Stimulated activated CD8-positive, alpha-beta memory T cell treated with anti-CD3 and anti-CD28 coated beads, Interleukin-12 subunit alpha, Interleukin-12 subunit beta, amount 100 ng/mL, for 24 hours (primary cell): Measurements from ENCODE around the gene SBK3.
"Not testable (repeated sequence)": the region's sequence is repeated elsewhere in the genome, so short reads cannot be mapped to it uniquely, and the experiment has no call there.

Experiments used
- DNase-seq: peaks from one replicate; pipeline ENCODE4 v3.0.0-alpha.2; 2020; ENCODE audit errors: extremely low read depth

Gene SBK3, protein sequence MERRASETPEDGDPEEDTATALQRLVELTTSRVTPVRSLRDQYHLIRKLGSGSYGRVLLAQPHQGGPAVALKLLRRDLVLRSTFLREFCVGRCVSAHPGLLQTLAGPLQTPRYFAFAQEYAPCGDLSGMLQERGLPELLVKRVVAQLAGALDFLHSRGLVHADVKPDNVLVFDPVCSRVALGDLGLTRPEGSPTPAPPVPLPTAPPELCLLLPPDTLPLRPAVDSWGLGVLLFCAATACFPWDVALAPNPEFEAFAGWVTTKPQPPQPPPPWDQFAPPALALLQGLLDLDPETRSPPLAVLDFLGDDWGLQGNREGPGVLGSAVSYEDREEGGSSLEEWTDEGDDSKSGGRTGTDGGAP

DNA sequence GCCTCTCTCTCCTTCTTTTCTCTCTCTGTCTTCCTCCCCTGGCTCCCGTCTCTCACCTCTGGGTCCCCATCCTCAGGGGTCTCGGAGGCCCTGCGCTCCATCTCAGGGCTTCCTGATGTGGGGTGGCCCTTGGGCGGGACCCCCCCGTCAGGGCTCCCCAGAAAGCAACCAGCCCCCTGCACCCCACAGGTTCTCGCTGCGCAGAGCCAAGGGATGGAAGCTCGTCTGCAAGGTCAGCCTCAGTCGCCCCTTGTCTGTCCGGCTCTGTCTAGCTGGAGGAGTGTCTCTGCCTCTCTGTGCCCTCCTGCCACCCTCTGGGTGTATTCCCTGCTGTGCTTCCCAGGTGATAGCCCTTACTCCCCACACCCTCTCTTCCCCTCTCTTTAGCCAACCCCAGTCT, at the start of gene SBK3:
TSS of gene SBK3 (minus strand) at position 101 of the 400 bp plus-strand sequence. CDS start at position 101, 0 bp downstream.
- DNase-seq: no peak

DNA sequence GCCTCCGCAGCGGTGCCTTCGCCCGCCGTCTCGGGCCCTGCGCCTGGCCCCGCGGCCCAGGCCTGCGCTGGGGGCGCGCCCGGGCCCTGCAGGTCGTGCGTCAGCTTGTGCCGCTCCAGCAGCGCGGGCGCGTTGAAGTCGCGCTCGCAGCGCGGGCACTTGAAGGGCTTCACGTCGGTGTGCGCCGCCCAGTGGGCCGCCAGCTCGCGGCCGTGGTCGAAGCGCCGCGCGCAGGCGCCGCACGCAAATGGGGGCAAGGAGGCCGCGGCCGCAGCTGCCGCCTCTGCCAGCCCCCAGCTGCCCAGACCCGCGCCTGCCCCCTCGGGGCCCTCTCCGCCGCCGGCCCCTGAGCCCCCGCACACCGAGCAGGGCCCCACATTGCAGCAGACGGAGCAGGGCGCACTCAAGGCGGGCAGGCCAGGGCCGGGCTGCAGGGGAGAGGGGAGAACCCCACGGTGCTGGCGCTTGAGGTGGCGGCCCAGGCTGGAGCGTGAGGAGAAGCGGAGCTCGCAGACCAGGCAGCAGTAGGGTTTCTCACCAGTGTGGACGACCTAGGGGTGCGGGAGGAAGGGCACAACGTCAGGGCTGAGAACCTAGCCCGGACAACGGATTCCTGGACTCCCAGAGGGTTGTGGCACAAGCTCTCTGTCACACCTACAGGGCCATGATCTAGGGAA, 47.9 kb upstream of the SBK3 start:
- no peak for DNase-seq

DNA sequence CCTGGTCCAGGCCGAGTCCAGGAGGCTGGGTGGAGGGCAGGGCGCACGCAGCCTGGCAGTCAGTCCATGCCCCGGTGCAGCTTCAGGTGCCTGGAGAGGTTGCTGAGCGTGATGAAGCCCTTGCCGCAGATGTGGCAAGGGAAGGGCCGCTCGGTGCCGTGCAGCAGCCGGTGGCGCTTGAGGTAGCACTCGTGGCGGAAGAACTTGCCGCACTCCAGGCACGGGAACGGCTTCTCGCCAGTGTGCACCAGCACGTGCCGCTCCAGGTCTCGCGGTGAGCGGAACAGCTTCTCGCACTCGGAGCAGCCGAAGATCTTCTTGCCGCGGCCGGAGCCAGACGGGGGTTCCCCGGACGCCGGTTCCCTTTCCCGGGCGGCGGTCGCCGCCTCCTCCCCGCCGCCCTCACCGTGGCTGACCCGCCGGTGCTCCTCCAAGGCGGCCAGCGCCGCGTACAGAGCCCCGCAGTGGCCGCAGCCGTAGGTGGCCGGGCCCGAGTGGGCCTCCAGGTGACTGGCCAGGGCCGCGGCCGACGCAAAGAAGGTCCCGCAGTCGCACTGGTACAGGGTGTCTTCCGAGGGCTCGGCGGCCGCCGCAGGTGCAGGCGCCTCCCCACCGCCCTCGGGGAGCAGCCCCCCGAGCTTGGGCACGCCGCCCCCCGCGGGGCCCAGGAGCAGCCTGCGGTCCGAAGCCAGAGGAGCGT, 47.2 kb upstream of the SBK3 start:
- DNase-seq: no peak

DNA sequence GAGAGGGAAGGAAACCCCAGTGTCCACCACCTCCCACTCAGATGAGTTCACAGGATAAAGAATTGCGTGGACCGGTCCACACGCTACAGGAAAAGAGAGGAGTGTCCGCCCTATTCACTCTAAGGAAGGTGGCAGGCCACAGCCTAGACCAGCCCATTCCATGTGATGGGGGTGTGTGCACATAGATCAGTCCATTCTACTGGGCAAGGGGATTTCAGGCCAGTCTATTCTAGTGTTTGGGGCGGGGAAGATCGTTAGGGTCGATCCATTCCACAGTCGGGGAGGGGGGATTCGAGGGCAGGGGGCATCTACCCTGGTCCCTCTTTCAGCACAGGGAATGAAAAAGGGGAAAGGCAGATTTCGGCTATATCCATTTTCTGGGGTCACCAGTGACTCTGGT, 46.2 kb upstream of the SBK3 start:
- no peak for DNase-seq

DNA sequence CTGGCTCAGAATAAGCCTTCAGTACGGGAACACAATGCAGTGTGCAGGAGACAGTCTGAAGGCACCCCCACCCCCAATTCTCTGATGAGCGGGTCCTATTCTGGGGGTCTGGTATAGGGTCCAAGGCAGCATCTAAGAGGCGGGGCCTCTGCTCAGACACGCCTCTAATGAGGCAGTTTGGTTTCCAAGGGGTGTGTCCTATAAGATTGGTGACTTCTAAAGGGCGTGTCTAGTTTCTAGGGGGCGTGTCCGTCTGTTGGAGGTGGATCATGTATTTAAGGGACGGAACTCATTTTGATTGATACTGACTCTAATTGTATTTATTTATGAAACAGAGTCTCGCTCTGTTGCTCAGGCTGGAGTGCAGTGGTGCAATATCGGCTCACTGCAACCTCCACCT, 45.3 kb upstream of the SBK3 start:
- DNase-seq: no peak

DNA sequence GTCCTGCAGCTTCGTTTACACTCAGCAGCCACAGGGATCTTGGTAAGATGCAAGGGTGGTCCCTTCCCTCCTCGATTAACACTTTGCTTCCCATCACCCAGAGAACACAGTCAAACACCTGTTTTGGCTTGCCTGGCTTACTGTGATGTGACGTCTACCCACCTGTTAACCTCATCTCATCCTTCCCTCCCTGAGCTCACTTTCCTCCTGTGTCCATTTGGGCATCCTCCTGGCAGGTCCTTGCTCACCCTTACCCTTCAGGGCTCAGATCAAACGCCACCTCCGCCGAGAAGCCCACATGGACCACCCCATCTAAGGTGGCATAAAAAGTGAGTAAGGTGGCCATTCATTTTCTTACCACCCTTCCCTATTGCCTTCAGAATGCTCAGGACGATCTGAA, 44.8 kb upstream of the SBK3 start:
- DNase-seq: no peak

DNA sequence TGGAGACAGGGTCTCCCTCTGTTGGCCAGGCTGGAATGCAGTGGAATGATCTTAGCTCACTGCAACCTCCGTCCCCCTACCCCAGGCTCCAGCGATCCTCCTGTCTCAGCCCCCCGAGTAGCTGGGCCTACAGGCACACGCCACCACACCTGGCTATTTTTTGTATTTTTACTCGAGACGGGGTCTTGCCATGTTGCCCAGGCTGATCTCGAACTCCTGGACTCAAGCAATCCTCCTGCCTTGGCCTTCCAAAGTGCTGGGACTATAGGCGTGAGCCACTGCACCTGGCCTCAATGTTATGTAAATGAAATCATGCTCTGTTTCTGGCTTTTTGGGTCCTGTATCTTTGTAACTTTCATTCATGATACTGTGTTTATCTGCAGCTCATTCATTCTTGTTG, 43.4 kb upstream of the SBK3 start:
- no peak for DNase-seq

DNA sequence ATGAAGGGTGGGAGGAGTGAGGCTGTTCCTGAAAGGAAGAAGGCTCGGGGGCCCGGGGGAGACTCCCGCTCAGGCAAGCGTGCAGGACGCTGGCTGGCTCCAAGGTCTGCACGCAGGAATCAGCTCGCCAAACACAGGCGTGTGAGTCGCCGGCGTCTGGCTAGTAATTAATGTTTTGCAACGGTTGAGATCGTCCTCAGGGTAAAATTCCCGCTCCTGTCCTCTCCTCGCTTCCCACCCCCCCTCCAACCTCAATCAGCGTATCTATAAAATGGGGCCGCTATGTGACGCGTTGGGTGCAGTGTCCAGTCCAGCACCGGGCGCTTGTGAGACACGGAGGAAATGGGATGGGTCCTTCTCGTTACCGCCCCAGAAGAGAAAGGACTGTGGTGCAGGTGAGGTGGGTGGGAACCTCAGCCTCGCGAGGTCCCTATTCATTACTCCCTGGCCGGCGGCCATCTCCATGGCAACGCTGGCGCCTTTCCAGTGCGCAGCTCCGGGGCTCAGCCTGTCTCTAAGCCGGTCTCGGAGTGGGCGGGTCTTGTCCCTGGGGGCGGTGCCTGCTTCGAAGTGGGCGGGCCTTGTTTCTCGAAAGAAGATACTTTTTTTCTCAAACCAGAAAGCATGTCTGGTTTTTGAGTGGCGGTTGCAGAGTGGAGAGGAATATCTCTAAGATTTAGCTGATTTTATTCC, 41.8 kb upstream of the SBK3 start:
- peak; percentile 78 for DNase-seq

DNA sequence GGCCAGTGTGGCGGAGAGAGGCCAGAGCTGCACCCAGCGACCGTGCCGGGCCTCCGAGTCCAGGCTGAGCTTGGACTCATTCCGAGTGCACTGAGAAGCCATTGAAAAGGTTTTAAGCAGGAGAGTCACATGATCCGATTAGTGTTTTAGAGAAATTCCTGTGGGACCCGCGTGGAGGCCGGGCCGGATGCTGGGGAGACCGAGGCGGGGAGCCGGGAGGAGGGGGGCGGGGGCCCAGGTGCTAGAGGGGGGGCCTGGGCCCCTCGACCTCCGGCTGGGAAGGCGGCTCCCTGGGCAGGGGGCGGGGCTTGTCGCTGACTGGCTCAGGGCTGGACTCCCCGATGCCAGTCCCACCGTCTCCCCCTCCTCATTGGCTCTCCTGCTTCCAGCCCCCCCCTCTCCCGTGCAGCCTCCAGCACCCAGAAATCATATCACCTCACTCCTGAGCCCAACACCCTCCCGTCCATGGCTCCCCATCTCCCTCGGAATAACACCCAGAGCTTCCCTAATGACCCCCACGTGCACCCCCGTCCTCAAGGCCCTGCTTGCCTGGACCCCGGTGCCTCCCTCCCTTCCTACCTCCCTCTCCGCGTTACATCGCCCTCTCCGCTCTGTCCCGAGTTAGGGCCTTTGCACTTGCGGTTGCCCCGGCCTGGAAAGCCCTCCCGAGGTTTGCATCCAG, 40.5 kb upstream of the SBK3 start:
- peak; percentile 32 for DNase-seq

DNA sequence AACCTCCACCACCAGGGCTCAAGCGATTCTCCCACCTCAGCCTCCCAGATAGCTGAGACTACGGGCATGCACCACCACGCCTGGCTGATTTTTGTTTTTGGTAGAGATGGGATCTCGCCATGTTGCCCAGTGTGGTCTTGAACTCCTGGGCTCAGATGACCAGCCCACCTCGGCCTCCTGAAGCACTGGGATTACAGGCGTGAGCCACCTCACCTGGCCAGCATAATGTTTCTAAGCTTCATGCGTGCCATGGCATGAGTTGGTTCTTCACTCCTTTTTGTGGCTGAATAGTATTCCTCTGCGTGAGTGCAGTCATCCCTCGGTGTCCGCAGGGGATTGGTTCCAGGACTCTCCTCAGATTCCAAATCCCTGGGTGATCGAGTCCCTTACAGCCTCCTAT, 39.5 kb upstream of the SBK3 start:
- DNase-seq: no peak

DNA sequence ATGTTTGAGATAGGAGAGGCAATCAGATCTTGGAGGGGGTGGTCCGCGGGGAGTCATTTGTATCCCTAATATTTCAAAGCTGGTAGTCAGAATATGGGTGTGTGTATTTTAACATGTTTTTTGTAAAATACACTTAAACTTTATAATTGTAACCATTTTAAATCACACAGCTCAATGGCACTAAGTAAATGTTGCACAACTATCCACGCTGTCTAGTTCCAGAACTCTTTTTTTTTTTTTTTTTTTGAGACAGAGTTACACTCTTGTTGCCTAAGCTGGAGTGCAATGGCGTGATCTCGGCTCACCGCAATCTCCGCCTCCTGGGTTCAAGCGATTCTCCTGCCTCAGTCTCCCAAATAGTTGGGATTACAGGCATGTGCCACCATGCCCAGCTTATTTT, 38.6 kb upstream of the SBK3 start:
- not testable (repeated sequence) for DNase-seq

DNA sequence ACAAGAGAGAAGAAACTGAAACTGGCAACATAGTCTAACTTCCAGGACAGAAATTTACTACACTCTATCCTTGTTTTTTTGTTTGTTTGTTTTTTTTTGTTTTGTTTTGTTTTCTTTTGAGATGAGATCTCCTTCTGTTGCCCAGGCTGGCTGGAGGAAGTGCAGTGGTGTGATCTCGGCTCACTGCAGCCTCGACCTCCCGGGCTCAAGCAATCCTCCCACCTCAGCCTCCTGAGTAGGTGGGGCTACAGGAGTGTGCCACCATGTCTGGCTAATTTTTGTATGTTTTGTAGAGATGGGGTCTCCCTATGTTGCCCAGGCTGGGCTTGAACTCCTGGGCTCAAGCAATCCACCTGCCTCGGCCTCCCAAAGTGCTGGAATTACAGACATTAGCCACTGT, 36.9 kb upstream of the SBK3 start:
- DNase-seq: not testable (repeated sequence)

DNA sequence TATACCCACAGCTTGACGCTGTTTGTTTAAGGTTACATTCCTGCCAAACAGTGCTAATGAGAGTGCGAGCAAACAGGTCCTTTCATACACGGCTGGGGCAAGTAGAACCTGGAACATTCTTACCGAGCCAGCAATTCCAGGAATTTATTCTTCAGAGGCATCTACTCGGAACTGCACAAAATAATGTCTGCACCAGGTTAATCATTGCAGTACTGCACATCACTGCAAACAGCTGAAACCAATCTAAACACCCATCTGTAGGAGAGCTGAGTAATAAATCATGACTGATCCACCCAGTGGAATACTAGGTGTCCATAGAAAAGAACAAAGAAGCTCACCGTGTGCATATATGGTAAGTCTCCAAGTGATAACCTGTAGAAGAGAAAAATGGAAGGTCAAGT, 36.5 kb upstream of the SBK3 start:
- no peak for DNase-seq

DNA sequence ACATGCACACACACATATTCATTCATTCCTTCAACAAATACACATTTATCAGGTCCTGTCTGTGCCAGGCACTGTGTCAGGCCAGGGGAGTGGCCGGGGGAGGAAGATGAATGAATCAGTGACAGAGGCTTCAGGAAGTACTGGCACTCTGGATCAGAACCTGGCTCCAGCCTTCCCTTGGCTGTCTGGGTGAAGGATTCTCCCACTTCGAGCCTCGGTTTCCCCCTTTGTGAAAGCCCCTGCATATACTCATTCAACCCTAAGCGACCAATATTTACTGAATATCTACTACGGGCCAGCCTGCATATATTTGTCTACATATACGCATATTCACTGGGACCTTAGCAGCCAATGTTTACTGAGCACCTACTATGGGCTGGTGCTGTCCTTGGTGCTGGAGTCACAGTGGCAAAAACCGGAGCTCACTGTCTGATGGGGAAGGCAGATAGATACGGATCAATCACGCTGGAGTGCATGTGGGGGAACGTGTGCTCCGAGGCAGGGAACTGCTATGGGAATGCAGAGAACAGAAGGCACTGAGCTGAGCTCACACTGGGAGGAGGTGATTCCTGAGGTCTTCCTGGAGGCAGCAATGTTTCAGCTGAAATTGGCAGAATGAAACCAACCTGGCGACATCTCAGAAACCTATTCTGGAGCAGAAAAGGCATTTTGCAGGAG, 35.9 kb upstream of the SBK3 start:
- no peak for DNase-seq

DNA sequence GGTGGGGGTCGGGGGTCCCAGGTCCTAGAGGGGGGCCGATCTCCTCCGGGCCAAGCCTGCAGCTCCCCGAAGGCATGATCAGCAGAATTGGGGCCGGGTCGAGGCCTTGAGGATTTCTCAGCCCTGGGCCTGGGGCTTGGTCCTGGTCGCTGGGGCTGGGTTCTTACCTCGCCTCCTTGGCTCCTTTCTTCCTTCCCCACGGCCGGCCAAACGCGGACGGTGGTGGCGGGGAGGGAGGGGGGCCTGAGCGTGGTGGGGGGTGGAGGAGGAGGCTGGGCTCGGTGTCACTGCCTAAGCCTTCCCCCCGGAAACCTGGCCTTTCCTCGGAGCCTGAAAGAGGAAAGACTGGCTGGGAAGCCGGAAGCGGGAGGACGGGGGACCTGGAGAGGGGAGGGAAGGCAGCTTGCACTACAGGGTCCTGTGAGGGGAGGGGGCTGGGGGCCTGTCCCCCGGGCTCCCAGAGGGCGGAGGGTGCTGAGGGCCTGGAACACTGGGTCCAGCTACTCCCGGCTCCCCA, 35.3 kb upstream of the SBK3 start, which contains the start of gene ZNF579:
TSS of gene ZNF579 (minus strand) at position 221 of the 517 bp plus-strand sequence. CDS start 1,209 bp downstream, outside the sequence.
- peak; percentile 55 for DNase-seq

DNA sequence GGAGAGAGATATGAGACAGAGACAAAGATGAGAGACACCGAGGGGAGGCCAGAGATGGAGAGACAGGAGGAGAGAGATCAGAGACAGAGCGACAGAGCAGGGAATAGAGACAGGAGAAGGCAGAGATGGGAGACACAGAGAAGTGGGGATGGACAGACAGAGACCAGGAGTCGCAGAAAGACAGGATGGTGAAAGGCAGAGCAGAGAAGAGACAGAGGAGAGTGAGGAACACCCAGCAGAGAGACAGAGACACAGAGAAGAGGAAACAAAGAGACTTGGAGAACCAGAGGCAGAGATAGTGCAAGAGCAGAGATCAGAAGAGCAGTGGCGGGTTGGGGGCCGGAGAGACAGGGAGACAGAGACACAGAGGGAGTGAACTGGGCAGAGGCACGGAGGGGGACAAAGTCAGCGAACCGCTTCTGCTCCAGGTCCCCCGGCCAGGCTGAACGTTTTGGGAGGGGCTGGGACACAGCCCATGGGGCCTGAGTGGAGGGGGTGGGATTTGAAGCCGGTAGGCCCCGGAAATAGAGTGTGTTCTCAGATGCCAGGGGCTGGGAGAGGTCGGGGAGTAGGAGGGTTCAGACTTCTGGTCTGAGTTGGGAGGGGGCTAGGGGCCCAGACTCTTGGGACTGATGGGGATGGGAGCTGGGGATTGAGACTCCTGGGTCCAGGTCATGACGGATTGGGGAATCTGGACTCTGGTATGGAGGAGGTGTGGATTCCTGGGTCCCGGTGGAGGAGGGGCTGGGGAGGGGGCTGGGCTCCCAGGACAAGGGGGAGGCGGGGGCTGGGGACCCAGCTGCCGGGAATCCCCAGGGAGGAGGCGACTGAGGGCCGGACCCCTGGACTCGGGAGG, 34.7 kb upstream of the SBK3 start:
- no peak for DNase-seq

DNA sequence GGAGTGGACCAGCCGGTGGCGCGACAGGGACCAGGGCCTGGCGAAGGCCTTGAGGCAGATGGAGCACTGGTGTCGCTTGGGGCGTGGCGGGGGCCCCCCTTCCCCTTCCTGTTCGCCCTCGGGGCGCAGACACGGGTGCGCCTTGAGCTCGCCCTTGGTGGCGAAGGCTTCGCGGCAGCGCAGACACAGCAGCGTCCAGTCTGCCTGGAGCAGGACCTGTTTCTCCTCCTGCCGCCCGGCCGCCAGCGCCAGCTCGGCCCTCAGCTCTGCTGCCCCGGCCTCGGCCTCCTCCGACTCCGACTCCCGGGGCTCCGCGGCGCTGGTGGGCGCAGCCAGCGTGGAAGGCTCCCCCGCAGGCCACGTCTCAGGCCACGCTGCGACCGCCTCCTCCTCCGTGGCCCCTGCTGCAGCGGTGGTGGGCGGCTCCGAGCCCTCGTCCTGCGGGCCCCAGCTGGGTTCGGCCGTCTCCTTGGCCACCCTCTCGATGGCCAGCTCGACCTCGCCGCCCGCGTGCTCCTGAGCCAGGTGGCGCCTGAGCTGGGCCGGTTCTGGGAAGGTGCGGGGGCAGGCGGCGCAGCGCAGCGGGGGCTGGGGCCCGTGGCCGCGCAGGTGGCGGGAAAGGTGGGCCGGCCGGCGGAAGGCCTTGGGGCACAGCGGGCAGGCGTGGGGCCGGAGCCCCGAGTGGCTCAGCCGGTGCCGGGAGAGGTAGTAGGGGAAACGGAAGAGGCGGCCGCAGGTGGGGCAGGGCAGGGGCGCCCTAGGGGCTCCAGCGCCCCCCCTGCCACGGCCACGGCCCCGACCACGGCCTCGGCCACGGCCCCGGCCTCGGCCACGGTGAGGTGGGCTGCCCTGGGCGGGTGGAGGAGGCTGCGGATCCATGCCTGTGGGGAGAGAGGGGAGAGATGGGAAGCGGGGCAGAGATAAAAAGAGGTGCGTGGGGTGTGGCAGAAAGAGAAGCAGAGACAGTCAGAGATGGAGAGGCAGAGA, 33.7 kb upstream of the SBK3 start:
- no peak for DNase-seq

DNA sequence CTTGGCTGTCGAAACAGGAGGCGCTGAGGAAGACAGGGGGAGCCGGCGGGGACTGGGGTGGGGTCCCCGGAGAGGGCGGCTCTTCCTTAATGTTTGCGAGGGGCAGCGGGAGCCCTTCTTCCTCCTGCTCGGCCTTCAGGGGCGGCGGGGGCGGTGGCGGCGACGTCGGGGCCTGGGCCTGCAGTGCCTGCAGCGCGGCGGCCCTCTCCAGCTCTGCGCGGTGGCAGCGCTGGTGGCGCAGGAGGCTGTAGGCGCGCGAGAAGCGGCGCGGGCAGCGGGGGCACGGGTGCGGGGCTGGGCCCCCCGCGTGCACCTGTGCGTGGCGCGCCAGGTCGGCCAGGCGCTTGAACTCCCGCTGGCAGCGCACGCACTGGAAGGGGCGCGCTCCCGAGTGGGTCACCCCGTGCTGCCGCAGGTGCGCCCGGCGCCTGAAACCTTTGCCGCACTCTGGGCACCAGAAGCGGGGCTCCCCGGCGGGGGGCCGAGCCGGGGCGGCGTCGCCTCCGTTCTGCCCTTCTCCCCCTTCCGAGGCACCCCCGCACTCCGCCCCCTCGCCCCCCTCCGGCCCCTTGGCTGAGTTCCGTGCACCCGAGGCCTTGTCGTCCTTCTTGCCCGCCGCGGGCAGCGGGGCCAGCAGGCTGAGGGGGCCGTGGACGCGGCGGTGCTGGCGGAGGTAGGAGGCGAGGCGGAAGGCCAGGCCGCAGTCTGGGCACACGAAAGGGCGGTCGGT, 32.9 kb upstream of the SBK3 start:
- DNase-seq: no peak
